Fibroblast of lung (primary cell): ENCODE measurements around the gene NMUR1. TPM values are rescaled to one million over a fixed set of nuclear protein-coding genes. Genes with fewer than 3 reads are reported as not detected.

Source experiments
- DNase-seq, 2 donors: peaks; one replicate each; pipeline versions ENCODE4 v3.0.0 to v3.0.0-alpha.2; 2010; ENCODE audit warnings: low read depth in 2 of 2
- H2AFZ ChIP-seq: 2 replicates; pipeline ENCODE4 v1.5.1; 2012; ENCODE audit warnings: low read length, control low read depth, inconsistent platforms
- H3K27ac ChIP-seq: 2 replicates; pipeline ENCODE4 v1.5.1; 2011; ENCODE audit warnings: low read length, control low read depth; ENCODE audit not compliant: insufficient read depth
- H3K27me3 ChIP-seq: 2 replicates; pipeline ENCODE4 v1.5.1; 2011; ENCODE audit warnings: mild to moderate bottlenecking, low read length; ENCODE audit not compliant: control insufficient read depth, insufficient read depth
- H3K36me3 ChIP-seq: 2 replicates; pipeline ENCODE4 v1.5.1; 2011; ENCODE audit warnings: low read length; ENCODE audit not compliant: control insufficient read depth, insufficient read depth
- H3K4me1 ChIP-seq: 2 replicates; pipeline ENCODE4 v1.5.1; 2011; ENCODE audit warnings: low read length; ENCODE audit not compliant: control insufficient read depth, insufficient read depth; ENCODE audit errors: extremely low read depth
- H3K4me2 ChIP-seq: 2 replicates; pipeline ENCODE4 v1.5.1; 2011; ENCODE audit warnings: low read length, control low read depth; ENCODE audit not compliant: insufficient read depth; ENCODE audit errors: extremely low read depth
- H3K4me3 ChIP-seq, 4 experiments: fragments of 200-600 bp in 1 of 4; sonication (generic) in 1 of 4; replicated peaks in 1 of 4; 2 replicates each; pipeline ENCODE4 v1.5.1; 2011 to 2016; ENCODE audit warnings: low read length in 4 of 4, low read depth in 3 of 4, mild to moderate bottlenecking in 3 of 4, control low read depth in 2 of 4, inconsistent platforms in 1 of 4, mixed read lengths in 1 of 4; ENCODE audit not compliant: insufficient read depth in 1 of 4; ENCODE audit errors: control extremely low read depth in 1 of 4
- H3K79me2 ChIP-seq: 2 replicates; pipeline ENCODE4 v1.5.1; 2012; ENCODE audit warnings: mild to moderate bottlenecking, low read length, inconsistent platforms; ENCODE audit not compliant: control insufficient read depth, insufficient read depth
- H3K9ac ChIP-seq: 2 replicates; pipeline ENCODE4 v1.5.1; 2011; ENCODE audit warnings: mild to moderate bottlenecking, low read length, control low read depth; ENCODE audit not compliant: insufficient read depth
- H3K9me3 ChIP-seq: 2 replicates; pipeline ENCODE4 v1.5.1; 2012; ENCODE audit warnings: low read depth, low read length; ENCODE audit not compliant: control insufficient read depth, insufficient read depth
- H4K20me1 ChIP-seq: 2 replicates; pipeline ENCODE4 v1.5.1; 2011; ENCODE audit warnings: low read length; ENCODE audit not compliant: control insufficient read depth, insufficient read depth; ENCODE audit errors: extremely low read depth
- EZH2 ChIP-seq: IDR thresholded peaks from 2 replicates; pipeline ENCODE4 v1.5.1; 2012; ENCODE audit warnings: low read length, control low read depth, mild to moderate bottlenecking; ENCODE audit errors: missing control alignments
- polyA plus RNA-seq, 2 donors: library from polyadenylated mRNA; depleted of rRNA in 1 of 2; stranded (reverse) in 1 of 2; unstranded in 1 of 2; fragments of >200 nt; gene quantifications; 2 replicates each; pipeline ENCODE4 v1.2.1, GENCODE V29; 2011 to 2012; ENCODE audit warnings: missing spikeins in 1 of 2
- total RNA-seq: library from RNA; depleted of rRNA; stranded (reverse); fragments of >200 nt; gene quantifications from 2 replicates; pipeline ENCODE4 v1.2.1, GENCODE V29; 2014
- TF ChIP-seq, protein P1 (sequence below), 2 donors: IDR thresholded peaks in 1 of 2; conservative IDR thresholded peaks in 1 of 2; 1 replicate in 1 of 2; 2 replicates in 1 of 2; pipeline ENCODE4 v1.5.1; 2011 to 2012; ENCODE audit warnings: low read length in 2 of 2, control low read depth in 1 of 2, inconsistent platforms in 1 of 2, low read depth in 1 of 2, mild to moderate bottlenecking in 1 of 2

NMUR1 gene
- total and polyA plus RNA-seq, 2 donors (not counting 1 experiment from before 2014, with no cell fraction given): 0.01 to 0.50 TPM

- Histone ChIP-seq H3K4me1 (no peaks in the 10 kb centered on the region), H3K27ac (peak overlapping the region; percentile 91), H4K20me1 (no peaks in the 10 kb centered on the region), H3K9ac (peak overlapping the region; percentile 93), H3K79me2 (no peaks in the 10 kb centered on the region), H3K4me3 (peak overlapping the region; percentile 56 to 97 (median 85)), H3K9me3 (no peaks in the 10 kb centered on the region), H2AFZ (peak overlapping the region; percentile 96), H3K36me3 (no peaks in the 10 kb centered on the region), H3K4me2 (peak overlapping the region; percentile 91), H3K27me3 (no peaks in the 10 kb centered on the region)
- TF ChIP-seq, protein P1, sequence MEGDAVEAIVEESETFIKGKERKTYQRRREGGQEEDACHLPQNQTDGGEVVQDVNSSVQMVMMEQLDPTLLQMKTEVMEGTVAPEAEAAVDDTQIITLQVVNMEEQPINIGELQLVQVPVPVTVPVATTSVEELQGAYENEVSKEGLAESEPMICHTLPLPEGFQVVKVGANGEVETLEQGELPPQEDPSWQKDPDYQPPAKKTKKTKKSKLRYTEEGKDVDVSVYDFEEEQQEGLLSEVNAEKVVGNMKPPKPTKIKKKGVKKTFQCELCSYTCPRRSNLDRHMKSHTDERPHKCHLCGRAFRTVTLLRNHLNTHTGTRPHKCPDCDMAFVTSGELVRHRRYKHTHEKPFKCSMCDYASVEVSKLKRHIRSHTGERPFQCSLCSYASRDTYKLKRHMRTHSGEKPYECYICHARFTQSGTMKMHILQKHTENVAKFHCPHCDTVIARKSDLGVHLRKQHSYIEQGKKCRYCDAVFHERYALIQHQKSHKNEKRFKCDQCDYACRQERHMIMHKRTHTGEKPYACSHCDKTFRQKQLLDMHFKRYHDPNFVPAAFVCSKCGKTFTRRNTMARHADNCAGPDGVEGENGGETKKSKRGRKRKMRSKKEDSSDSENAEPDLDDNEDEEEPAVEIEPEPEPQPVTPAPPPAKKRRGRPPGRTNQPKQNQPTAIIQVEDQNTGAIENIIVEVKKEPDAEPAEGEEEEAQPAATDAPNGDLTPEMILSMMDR (conservative IDR thresholded peaks at IDR 0.05 in 1 of 2, IDR thresholded peaks at IDR 0.05 in 1 of 2; ENCODE audit: low read depth in 1 of 2, low read length in 2 of 2): no peak
- TF ChIP-seq EZH2: no peak
- no peak for DNase-seq
Measured at GRCh38 chr2:231513746-231514224, 16.5 kb downstream of the NMUR1 start.

GRCh38 chr2:231512222-231512621 is 18.0 kb downstream of the NMUR1 start:
- no peak overlapping the region for H3K27ac ChIP-seq
- TF ChIP-seq, protein P1 (conservative IDR thresholded peaks at IDR 0.05 in 1 of 2, IDR thresholded peaks at IDR 0.05 in 1 of 2; ENCODE audit: low read depth in 1 of 2, low read length in 2 of 2): no peak
- TF ChIP-seq EZH2: no peak
- no peak overlapping the region for H3K9ac ChIP-seq
- no peak overlapping the region for H3K4me2 ChIP-seq
- H3K9me3 ChIP-seq: no peaks in the 10 kb centered on the region
- H3K79me2 ChIP-seq: no peaks in the 10 kb centered on the region
- no peak overlapping the region for H2AFZ ChIP-seq
- H3K36me3 ChIP-seq: no peaks in the 10 kb centered on the region
- H3K4me1 ChIP-seq: no peaks in the 10 kb centered on the region
- H3K27me3 ChIP-seq: no peaks in the 10 kb centered on the region
- DNase-seq: peak in 1 of 2 donors; percentile 31
- no peaks in the 10 kb centered on the region for H4K20me1 ChIP-seq
- no peak overlapping the region for H3K4me3 ChIP-seq

GRCh38 chr2:231503766-231504165 is 26.5 kb downstream of the NMUR1 start:
- Histone ChIP-seq H3K9me3 (no peaks in the 10 kb centered on the region), H3K4me3 (no peak overlapping the region), H3K4me2 (no peak overlapping the region), H3K4me1 (no peaks in the 10 kb centered on the region), H4K20me1 (no peaks in the 10 kb centered on the region), H2AFZ (no peak overlapping the region), H3K36me3 (no peaks in the 10 kb centered on the region), H3K27me3 (no peaks in the 10 kb centered on the region), H3K27ac (no peak overlapping the region), H3K79me2 (no peaks in the 10 kb centered on the region), H3K9ac (no peak overlapping the region)
- TF ChIP-seq, protein P1 (conservative IDR thresholded peaks at IDR 0.05 in 1 of 2, IDR thresholded peaks at IDR 0.05 in 1 of 2; ENCODE audit: low read depth in 1 of 2, low read length in 2 of 2): no peak
- no peak for TF ChIP-seq EZH2
- DNase-seq: no peak
